Measurements from ENCODE around the gene CBX5.
A peak's percentile ranks its signal among the peaks of the same experiment; 100 is the strongest.
"Not testable (repeated sequence)": the region's sequence is repeated elsewhere in the genome, so short reads cannot be mapped to it uniquely, and the experiment has no call there.

Gene CBX5

GRCh38 chr12:54272214-54272613 is 7.7 kb downstream of the CBX5 start:
- DNase-seq (ENCODE audit: insufficient read length, low spot score) (no peak), FAIRE-seq (no peak)

GRCh38 chr12:54270345-54270744 is 9.6 kb downstream of the CBX5 start:
- FAIRE-seq (no peak), DNase-seq (ENCODE audit: insufficient read length, low spot score) (no peak)

- no peak for FAIRE-seq
- DNase-seq (ENCODE audit: insufficient read length, low spot score), result no peak
Measured at GRCh38 chr12:54266852-54267251, 13.1 kb downstream of the CBX5 start.

- DNase-seq (ENCODE audit: insufficient read length, low spot score), result no peak
- FAIRE-seq, result no peak
Measured at GRCh38 chr12:54265364-54265812, 14.5 kb downstream of the CBX5 start.

GRCh38 chr12:54262403-54262925 is 17.5 kb downstream of the CBX5 start:
- peak; percentile 78 for DNase-seq (ENCODE audit: insufficient read length, low spot score)
- FAIRE-seq, result peak; percentile 82

GRCh38 chr12:54261815-54262402 is 18.0 kb downstream of the CBX5 start:
- no peak for DNase-seq (ENCODE audit: insufficient read length, low spot score)
- no peak for FAIRE-seq

- peak; percentile 85 for DNase-seq (ENCODE audit: insufficient read length, low spot score)
- FAIRE-seq, result peak; percentile 36
Measured at GRCh38 chr12:54259194-54260011, 20.5 kb downstream of the CBX5 start.

- DNase-seq (ENCODE audit: insufficient read length, low spot score) (no peak), FAIRE-seq (no peak)
Measured at GRCh38 chr12:54258201-54258681, 21.7 kb downstream of the CBX5 start.

GRCh38 chr12:54257332-54257731 is 22.6 kb downstream of the CBX5 start:
- DNase-seq (ENCODE audit: insufficient read length, low spot score) (no peak), FAIRE-seq (no peak)

- no peak for FAIRE-seq
- no peak for DNase-seq (ENCODE audit: insufficient read length, low spot score)
Measured at GRCh38 chr12:54253240-54253639, 26.7 kb downstream of the CBX5 start.

- DNase-seq (ENCODE audit: insufficient read length, low spot score) (peak; percentile 64), FAIRE-seq (no peak)
Measured at GRCh38 chr12:54251667-54252284, 28.1 kb downstream of the CBX5 start.

GRCh38 chr12:54249489-54249888 is 30.4 kb downstream of the CBX5 start:
- DNase-seq (ENCODE audit: insufficient read length, low spot score) (no peak), FAIRE-seq (no peak)

- no peak for DNase-seq (ENCODE audit: insufficient read length, low spot score)
- FAIRE-seq, result no peak
Measured at GRCh38 chr12:54246011-54246641, 33.8 kb downstream of the CBX5 start.

- FAIRE-seq (no peak), DNase-seq (ENCODE audit: insufficient read length, low spot score) (no peak)
Measured at GRCh38 chr12:54240971-54241588, 38.8 kb downstream of the CBX5 start.

- FAIRE-seq (no peak), DNase-seq (ENCODE audit: insufficient read length, low spot score) (no peak)
Measured at GRCh38 chr12:54240129-54240528, 39.8 kb downstream of the CBX5 start.

- DNase-seq (ENCODE audit: insufficient read length, low spot score) (no peak), FAIRE-seq (no peak)
Measured at GRCh38 chr12:54239620-54240019, 40.3 kb downstream of the CBX5 start.

- no peak for DNase-seq (ENCODE audit: insufficient read length, low spot score)
- no peak for FAIRE-seq
Measured at GRCh38 chr12:54238531-54238930, 41.4 kb downstream of the CBX5 start.

- FAIRE-seq (no peak), DNase-seq (ENCODE audit: insufficient read length, low spot score) (no peak)
Measured at GRCh38 chr12:54232790-54233189, 47.1 kb downstream of the CBX5 start.

GRCh38 chr12:54231269-54231668 is 48.7 kb downstream of the CBX5 start:
- not testable (repeated sequence) for FAIRE-seq; DNase-seq (ENCODE audit: insufficient read length, low spot score)

- FAIRE-seq (no peak), DNase-seq (ENCODE audit: insufficient read length, low spot score) (no peak)
Measured at GRCh38 chr12:54230555-54230954, 49.4 kb downstream of the CBX5 start.
